Fibroblast of lung (primary cell): ENCODE data around the gene TYK2. TPM values are rescaled to one million over a fixed set of nuclear protein-coding genes. Genes with fewer than 3 reads are reported as not detected.

Experiments used
- DNase-seq, 2 donors: peaks; one replicate each; pipeline versions ENCODE4 v3.0.0 to v3.0.0-alpha.2; 2010; ENCODE audit warnings: low read depth in 2 of 2
- H2AFZ ChIP-seq: 2 replicates; pipeline ENCODE4 v1.5.1; 2012; ENCODE audit warnings: low read length, control low read depth, inconsistent platforms
- H3K27ac ChIP-seq: 2 replicates; pipeline ENCODE4 v1.5.1; 2011; ENCODE audit warnings: low read length, control low read depth; ENCODE audit not compliant: insufficient read depth
- H3K27me3 ChIP-seq: 2 replicates; pipeline ENCODE4 v1.5.1; 2011; ENCODE audit warnings: mild to moderate bottlenecking, low read length; ENCODE audit not compliant: control insufficient read depth, insufficient read depth
- H3K36me3 ChIP-seq: 2 replicates; pipeline ENCODE4 v1.5.1; 2011; ENCODE audit warnings: low read length; ENCODE audit not compliant: control insufficient read depth, insufficient read depth
- H3K4me1 ChIP-seq: 2 replicates; pipeline ENCODE4 v1.5.1; 2011; ENCODE audit warnings: low read length; ENCODE audit not compliant: control insufficient read depth, insufficient read depth; ENCODE audit errors: extremely low read depth
- H3K4me2 ChIP-seq: 2 replicates; pipeline ENCODE4 v1.5.1; 2011; ENCODE audit warnings: low read length, control low read depth; ENCODE audit not compliant: insufficient read depth; ENCODE audit errors: extremely low read depth
- H3K4me3 ChIP-seq, 4 experiments: fragments of 200-600 bp in 1 of 4; sonication (generic) in 1 of 4; replicated peaks in 1 of 4; 2 replicates each; pipeline ENCODE4 v1.5.1; 2011 to 2016; ENCODE audit warnings: low read length in 4 of 4, low read depth in 3 of 4, mild to moderate bottlenecking in 3 of 4, control low read depth in 2 of 4, inconsistent platforms in 1 of 4, mixed read lengths in 1 of 4; ENCODE audit not compliant: insufficient read depth in 1 of 4; ENCODE audit errors: control extremely low read depth in 1 of 4
- H3K79me2 ChIP-seq: 2 replicates; pipeline ENCODE4 v1.5.1; 2012; ENCODE audit warnings: mild to moderate bottlenecking, low read length, inconsistent platforms; ENCODE audit not compliant: control insufficient read depth, insufficient read depth
- H3K9ac ChIP-seq: 2 replicates; pipeline ENCODE4 v1.5.1; 2011; ENCODE audit warnings: mild to moderate bottlenecking, low read length, control low read depth; ENCODE audit not compliant: insufficient read depth
- H3K9me3 ChIP-seq: 2 replicates; pipeline ENCODE4 v1.5.1; 2012; ENCODE audit warnings: low read depth, low read length; ENCODE audit not compliant: control insufficient read depth, insufficient read depth
- H4K20me1 ChIP-seq: 2 replicates; pipeline ENCODE4 v1.5.1; 2011; ENCODE audit warnings: low read length; ENCODE audit not compliant: control insufficient read depth, insufficient read depth; ENCODE audit errors: extremely low read depth
- EZH2 ChIP-seq: IDR thresholded peaks from 2 replicates; pipeline ENCODE4 v1.5.1; 2012; ENCODE audit warnings: low read length, control low read depth, mild to moderate bottlenecking; ENCODE audit errors: missing control alignments
- polyA plus RNA-seq, 2 donors: library from polyadenylated mRNA; depleted of rRNA in 1 of 2; stranded (reverse) in 1 of 2; unstranded in 1 of 2; fragments of >200 nt; gene quantifications; 2 replicates each; pipeline ENCODE4 v1.2.1, GENCODE V29; 2011 to 2012; ENCODE audit warnings: missing spikeins in 1 of 2
- total RNA-seq: library from RNA; depleted of rRNA; stranded (reverse); fragments of >200 nt; gene quantifications from 2 replicates; pipeline ENCODE4 v1.2.1, GENCODE V29; 2014
- TF ChIP-seq, protein P1 (sequence below), 2 donors: IDR thresholded peaks in 1 of 2; conservative IDR thresholded peaks in 1 of 2; 1 replicate in 1 of 2; 2 replicates in 1 of 2; pipeline ENCODE4 v1.5.1; 2011 to 2012; ENCODE audit warnings: low read length in 2 of 2, control low read depth in 1 of 2, inconsistent platforms in 1 of 2, low read depth in 1 of 2, mild to moderate bottlenecking in 1 of 2

TYK2 gene
- total and polyA plus RNA-seq, 2 donors (not counting 1 experiment from before 2014, with no cell fraction given), result 17.4 to 95.5 TPM

- DNase-seq, result no peak
- Histone ChIP-seq H4K20me1 (peaks cover 4% of the 10 kb centered on the region), H3K27me3 (no peaks in the 10 kb centered on the region), H3K36me3 (peaks cover 15% of the 10 kb centered on the region), H3K79me2 (peaks cover 59% of the 10 kb centered on the region), H3K4me1 (no peaks in the 10 kb centered on the region), H2AFZ (no peak overlapping the region), H3K27ac (no peak overlapping the region), H3K4me3 (no peak overlapping the region), H3K9me3 (no peaks in the 10 kb centered on the region), H3K4me2 (no peak overlapping the region), H3K9ac (no peak overlapping the region)
- no peak for TF ChIP-seq EZH2
- TF ChIP-seq, protein P1, sequence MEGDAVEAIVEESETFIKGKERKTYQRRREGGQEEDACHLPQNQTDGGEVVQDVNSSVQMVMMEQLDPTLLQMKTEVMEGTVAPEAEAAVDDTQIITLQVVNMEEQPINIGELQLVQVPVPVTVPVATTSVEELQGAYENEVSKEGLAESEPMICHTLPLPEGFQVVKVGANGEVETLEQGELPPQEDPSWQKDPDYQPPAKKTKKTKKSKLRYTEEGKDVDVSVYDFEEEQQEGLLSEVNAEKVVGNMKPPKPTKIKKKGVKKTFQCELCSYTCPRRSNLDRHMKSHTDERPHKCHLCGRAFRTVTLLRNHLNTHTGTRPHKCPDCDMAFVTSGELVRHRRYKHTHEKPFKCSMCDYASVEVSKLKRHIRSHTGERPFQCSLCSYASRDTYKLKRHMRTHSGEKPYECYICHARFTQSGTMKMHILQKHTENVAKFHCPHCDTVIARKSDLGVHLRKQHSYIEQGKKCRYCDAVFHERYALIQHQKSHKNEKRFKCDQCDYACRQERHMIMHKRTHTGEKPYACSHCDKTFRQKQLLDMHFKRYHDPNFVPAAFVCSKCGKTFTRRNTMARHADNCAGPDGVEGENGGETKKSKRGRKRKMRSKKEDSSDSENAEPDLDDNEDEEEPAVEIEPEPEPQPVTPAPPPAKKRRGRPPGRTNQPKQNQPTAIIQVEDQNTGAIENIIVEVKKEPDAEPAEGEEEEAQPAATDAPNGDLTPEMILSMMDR (conservative IDR thresholded peaks at IDR 0.05 in 1 of 2, IDR thresholded peaks at IDR 0.05 in 1 of 2; ENCODE audit: low read depth in 1 of 2, low read length in 2 of 2), result no peak
Observed at GRCh38 chr19:10398819-10399218, 18.4 kb upstream of the TYK2 start.

DNA sequence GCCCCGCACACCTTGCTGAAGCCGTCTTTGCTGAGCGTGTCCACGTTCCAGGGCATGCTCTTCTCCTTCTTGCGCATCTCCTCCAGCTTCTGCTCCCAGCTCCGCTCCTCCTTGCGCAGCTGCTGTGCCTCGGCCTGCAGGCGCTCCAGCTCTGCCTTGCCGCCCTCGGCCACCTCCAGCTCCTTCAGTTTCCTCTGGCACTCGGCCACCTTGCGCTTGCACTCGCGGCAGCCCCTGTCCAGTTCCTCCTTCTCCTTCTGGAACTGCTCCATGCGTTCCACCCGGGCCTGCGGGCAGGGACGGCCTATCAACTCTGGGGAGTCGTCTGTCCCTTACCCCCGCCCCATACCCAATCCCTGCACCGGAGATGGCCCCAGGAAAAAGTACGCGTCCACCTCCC is 15.5 kb upstream of the TYK2 start:
- Histone ChIP-seq H2AFZ (no peak overlapping the region), H3K27me3 (no peaks in the 10 kb centered on the region), H3K4me1 (no peaks in the 10 kb centered on the region), H4K20me1 (peaks cover 2% of the 10 kb centered on the region), H3K27ac (no peak overlapping the region), H3K9me3 (no peaks in the 10 kb centered on the region), H3K9ac (no peak overlapping the region), H3K79me2 (peaks cover 35% of the 10 kb centered on the region), H3K4me2 (no peak overlapping the region), H3K36me3 (peaks cover 28% of the 10 kb centered on the region), H3K4me3 (no peak overlapping the region)
- DNase-seq, result no peak
- no peak for TF ChIP-seq EZH2
- TF ChIP-seq, protein P1 (conservative IDR thresholded peaks at IDR 0.05 in 1 of 2, IDR thresholded peaks at IDR 0.05 in 1 of 2; ENCODE audit: low read depth in 1 of 2, low read length in 2 of 2), result no peak

- H3K79me2 ChIP-seq, result peaks cover 30% of the 10 kb centered on the region
- no peak overlapping the region for H3K4me3 ChIP-seq
- peaks cover 33% of the 10 kb centered on the region for H3K36me3 ChIP-seq
- no peak for TF ChIP-seq EZH2
- TF ChIP-seq, protein P1 (conservative IDR thresholded peaks at IDR 0.05 in 1 of 2, IDR thresholded peaks at IDR 0.05 in 1 of 2; ENCODE audit: low read depth in 1 of 2, low read length in 2 of 2), result no peak
- peaks cover 2% of the 10 kb centered on the region for H4K20me1 ChIP-seq
- no peak overlapping the region for H2AFZ ChIP-seq
- no peaks in the 10 kb centered on the region for H3K4me1 ChIP-seq
- H3K9me3 ChIP-seq, result no peaks in the 10 kb centered on the region
- no peak for DNase-seq
- H3K4me2 ChIP-seq, result no peak overlapping the region
- no peak overlapping the region for H3K9ac ChIP-seq
- no peaks in the 10 kb centered on the region for H3K27me3 ChIP-seq
- no peak overlapping the region for H3K27ac ChIP-seq
Observed at GRCh38 chr19:10395436-10395835, 15.1 kb upstream of the TYK2 start.
